Peyer's patch (tissue), 4 donors: ENCODE results near the gene JAM3.

ENCODE experiments used
- POLR2A ChIP-seq, 2 donors: fragments of 450-650 bp; IDR thresholded peaks; one replicate each; pipeline ENCODE4 v1.5.1; 2017; ENCODE audit warnings: antibody characterized with exemption in 2 of 2, mild to moderate bottlenecking in 2 of 2, moderate library complexity in 2 of 2
- TF ChIP-seq, protein P1 (sequence below), 6 experiments: fragments of 450-650 bp in 4 of 6; fragments of 200-600 bp in 2 of 6; sonication (generic) in 1 of 6; IDR thresholded peaks; one replicate each; pipeline ENCODE4 v1.5.1; 2017 to 2019; ENCODE audit warnings: antibody characterized with exemption in 6 of 6, mild to moderate bottlenecking in 3 of 6, moderate library complexity in 1 of 6

DNA sequence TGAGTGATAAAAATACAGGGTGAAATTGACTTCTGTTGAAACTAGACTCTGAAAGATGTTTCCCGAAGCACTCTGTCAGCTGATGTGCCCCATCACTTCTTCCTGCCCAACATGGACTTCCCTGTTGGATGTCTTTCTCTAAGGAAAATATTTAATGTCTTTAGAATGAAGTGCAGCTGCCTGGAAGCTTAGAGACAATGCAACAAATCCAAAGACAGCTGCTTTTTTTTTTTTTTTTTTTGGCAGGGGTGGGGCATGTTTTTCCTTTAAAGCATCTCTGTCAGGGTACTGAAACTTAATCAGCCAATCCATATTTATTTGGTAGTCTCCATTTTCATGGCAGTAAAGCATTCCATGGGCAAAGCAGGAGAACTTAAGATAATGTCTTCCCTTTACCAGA lies 5.9 kb downstream of the JAM3 start:
- TF ChIP-seq, protein P1, sequence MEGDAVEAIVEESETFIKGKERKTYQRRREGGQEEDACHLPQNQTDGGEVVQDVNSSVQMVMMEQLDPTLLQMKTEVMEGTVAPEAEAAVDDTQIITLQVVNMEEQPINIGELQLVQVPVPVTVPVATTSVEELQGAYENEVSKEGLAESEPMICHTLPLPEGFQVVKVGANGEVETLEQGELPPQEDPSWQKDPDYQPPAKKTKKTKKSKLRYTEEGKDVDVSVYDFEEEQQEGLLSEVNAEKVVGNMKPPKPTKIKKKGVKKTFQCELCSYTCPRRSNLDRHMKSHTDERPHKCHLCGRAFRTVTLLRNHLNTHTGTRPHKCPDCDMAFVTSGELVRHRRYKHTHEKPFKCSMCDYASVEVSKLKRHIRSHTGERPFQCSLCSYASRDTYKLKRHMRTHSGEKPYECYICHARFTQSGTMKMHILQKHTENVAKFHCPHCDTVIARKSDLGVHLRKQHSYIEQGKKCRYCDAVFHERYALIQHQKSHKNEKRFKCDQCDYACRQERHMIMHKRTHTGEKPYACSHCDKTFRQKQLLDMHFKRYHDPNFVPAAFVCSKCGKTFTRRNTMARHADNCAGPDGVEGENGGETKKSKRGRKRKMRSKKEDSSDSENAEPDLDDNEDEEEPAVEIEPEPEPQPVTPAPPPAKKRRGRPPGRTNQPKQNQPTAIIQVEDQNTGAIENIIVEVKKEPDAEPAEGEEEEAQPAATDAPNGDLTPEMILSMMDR (IDR thresholded peaks at IDR 0.05), result no peak
- TF ChIP-seq POLR2A (IDR thresholded peaks at IDR 0.05), result no peak
